ENCODE results near the gene PALS1. TPM values are rescaled to one million over a fixed set of nuclear protein-coding genes. Genes with fewer than 3 reads are reported as not detected.

The PALS1 gene
- total RNA-seq, 1 experiment from 2014 or later = 18.0 TPM

DNA sequence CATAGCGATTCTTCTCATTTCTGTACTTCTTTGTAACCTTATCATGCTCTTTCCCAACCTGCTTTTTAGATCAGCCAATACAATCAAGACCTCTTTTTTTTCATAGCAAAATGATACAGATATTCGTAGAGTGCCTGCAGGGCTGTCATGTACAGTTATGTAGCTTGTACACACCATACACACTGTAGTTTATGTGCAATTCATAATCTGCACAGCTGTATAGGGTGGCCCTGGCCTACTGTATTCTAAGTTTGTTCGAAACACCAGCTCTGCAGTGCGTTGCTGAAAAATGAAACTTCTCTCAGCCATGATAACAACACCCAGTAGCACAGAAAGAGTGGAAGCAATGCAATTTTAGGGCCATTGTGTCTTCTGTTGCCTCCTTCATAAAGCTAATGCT lies 15.7 kb upstream of the PALS1 start:
- CTCF ChIA-PET = no interaction called here
- Histone ChIP-seq H4K20me1 (ENCODE audit: insufficient read depth) (no peaks in the 10 kb centered on the region), H3K9me3 (ENCODE audit: control insufficient read depth in 1 of 2, insufficient read depth in 1 of 2, low read depth in 1 of 2, low read length in 2 of 2) (no peaks in the 10 kb centered on the region), H2AFZ (ENCODE audit: low read depth, low read length, poor library complexity, severe bottlenecking) (no peak overlapping the region), H3K4me3 (replicated peaks in 1 of 2; ENCODE audit: low read depth in 1 of 2, low read length in 2 of 2) (no peak overlapping the region), H3K79me2 (ENCODE audit: insufficient read depth, low read length) (no peaks in the 10 kb centered on the region), H3K4me2 (ENCODE audit: low read length) (no peak overlapping the region), H3K4me1 (ENCODE audit: control insufficient read depth in 1 of 2, insufficient read depth in 2 of 2, low read length in 2 of 2) (peaks cover 13 to 16% of the 10 kb centered on the region in 2 experiments), H3K27me3 (ENCODE audit: insufficient read depth, low read length) (no peaks in the 10 kb centered on the region), H3K27ac (ENCODE audit: low read depth, low read length) (no peak overlapping the region), H3K36me3 (ENCODE audit: control insufficient read depth in 1 of 2, insufficient read depth in 2 of 2, low read length in 2 of 2) (no peaks in the 10 kb centered on the region), H3K9ac (ENCODE audit: low read length) (no peak overlapping the region), H3K9me2 (ENCODE audit: insufficient read depth) (no peaks in the 10 kb centered on the region)
- ATAC-seq = no peak
- no TSS peak for BruUV-seq (replicated peaks)
- intact Hi-C loops (cut with micrococcal nuclease) = no loop called here
- DNase-seq (ENCODE audit: low read depth, low spot score) = no peak
- RAD21 ChIA-PET (ENCODE audit: low non-redundant PET in 1 of 2, low total read pairs in 2 of 2, uncharacterized antibody in 2 of 2, unreplicated experiment in 2 of 2) = no interaction called here
- no peak for TF ChIP-seq RAD21 (IDR thresholded peaks at IDR 0.05; ENCODE audit: low read depth)
- TF ChIP-seq ZNF274 (IDR thresholded peaks at IDR 0.05; ENCODE audit: low read depth, low read length) = no peak
- TF ChIP-seq POLR2AphosphoS5 (IDR thresholded peaks at IDR 0.05; ENCODE audit: low read depth, low read length) = no peak
- TF ChIP-seq, protein P1, sequence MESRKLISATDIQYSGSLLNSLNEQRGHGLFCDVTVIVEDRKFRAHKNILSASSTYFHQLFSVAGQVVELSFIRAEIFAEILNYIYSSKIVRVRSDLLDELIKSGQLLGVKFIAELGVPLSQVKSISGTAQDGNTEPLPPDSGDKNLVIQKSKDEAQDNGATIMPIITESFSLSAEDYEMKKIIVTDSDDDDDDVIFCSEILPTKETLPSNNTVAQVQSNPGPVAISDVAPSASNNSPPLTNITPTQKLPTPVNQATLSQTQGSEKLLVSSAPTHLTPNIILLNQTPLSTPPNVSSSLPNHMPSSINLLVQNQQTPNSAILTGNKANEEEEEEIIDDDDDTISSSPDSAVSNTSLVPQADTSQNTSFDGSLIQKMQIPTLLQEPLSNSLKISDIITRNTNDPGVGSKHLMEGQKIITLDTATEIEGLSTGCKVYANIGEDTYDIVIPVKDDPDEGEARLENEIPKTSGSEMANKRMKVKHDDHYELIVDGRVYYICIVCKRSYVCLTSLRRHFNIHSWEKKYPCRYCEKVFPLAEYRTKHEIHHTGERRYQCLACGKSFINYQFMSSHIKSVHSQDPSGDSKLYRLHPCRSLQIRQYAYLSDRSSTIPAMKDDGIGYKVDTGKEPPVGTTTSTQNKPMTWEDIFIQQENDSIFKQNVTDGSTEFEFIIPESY (IDR thresholded peaks at IDR 0.05; ENCODE audit: extremely low read depth, insufficient replicate concordance, low read length) = no peak
- TF ChIP-seq SIN3A (IDR thresholded peaks at IDR 0.05; ENCODE audit: low read depth) = no peak
- no peak for TF ChIP-seq TCF7L2 (IDR thresholded peaks at IDR 0.05; ENCODE audit: borderline replicate concordance, extremely low read depth, insufficient read depth, insufficient read length)
- no peak for TF ChIP-seq ELF1 (IDR thresholded peaks at IDR 0.05; ENCODE audit: borderline replicate concordance, low read depth)
- TF ChIP-seq, protein P2, sequence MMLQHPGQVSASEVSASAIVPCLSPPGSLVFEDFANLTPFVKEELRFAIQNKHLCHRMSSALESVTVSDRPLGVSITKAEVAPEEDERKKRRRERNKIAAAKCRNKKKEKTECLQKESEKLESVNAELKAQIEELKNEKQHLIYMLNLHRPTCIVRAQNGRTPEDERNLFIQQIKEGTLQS (IDR thresholded peaks at IDR 0.05) = no peak
- TF ChIP-seq EGR1 (IDR thresholded peaks at IDR 0.05; ENCODE audit: low read depth) = no peak
- TF ChIP-seq ZFX (IDR thresholded peaks at IDR 0.05) = no peak
- TF ChIP-seq, protein P3, sequence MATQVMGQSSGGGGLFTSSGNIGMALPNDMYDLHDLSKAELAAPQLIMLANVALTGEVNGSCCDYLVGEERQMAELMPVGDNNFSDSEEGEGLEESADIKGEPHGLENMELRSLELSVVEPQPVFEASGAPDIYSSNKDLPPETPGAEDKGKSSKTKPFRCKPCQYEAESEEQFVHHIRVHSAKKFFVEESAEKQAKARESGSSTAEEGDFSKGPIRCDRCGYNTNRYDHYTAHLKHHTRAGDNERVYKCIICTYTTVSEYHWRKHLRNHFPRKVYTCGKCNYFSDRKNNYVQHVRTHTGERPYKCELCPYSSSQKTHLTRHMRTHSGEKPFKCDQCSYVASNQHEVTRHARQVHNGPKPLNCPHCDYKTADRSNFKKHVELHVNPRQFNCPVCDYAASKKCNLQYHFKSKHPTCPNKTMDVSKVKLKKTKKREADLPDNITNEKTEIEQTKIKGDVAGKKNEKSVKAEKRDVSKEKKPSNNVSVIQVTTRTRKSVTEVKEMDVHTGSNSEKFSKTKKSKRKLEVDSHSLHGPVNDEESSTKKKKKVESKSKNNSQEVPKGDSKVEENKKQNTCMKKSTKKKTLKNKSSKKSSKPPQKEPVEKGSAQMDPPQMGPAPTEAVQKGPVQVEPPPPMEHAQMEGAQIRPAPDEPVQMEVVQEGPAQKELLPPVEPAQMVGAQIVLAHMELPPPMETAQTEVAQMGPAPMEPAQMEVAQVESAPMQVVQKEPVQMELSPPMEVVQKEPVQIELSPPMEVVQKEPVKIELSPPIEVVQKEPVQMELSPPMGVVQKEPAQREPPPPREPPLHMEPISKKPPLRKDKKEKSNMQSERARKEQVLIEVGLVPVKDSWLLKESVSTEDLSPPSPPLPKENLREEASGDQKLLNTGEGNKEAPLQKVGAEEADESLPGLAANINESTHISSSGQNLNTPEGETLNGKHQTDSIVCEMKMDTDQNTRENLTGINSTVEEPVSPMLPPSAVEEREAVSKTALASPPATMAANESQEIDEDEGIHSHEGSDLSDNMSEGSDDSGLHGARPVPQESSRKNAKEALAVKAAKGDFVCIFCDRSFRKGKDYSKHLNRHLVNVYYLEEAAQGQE (IDR thresholded peaks at IDR 0.05; ENCODE audit: low read depth) = no peak
- no peak for TF ChIP-seq EZH2phosphoT487 (IDR thresholded peaks at IDR 0.05; ENCODE audit: borderline replicate concordance)
- TF ChIP-seq, protein P4, sequence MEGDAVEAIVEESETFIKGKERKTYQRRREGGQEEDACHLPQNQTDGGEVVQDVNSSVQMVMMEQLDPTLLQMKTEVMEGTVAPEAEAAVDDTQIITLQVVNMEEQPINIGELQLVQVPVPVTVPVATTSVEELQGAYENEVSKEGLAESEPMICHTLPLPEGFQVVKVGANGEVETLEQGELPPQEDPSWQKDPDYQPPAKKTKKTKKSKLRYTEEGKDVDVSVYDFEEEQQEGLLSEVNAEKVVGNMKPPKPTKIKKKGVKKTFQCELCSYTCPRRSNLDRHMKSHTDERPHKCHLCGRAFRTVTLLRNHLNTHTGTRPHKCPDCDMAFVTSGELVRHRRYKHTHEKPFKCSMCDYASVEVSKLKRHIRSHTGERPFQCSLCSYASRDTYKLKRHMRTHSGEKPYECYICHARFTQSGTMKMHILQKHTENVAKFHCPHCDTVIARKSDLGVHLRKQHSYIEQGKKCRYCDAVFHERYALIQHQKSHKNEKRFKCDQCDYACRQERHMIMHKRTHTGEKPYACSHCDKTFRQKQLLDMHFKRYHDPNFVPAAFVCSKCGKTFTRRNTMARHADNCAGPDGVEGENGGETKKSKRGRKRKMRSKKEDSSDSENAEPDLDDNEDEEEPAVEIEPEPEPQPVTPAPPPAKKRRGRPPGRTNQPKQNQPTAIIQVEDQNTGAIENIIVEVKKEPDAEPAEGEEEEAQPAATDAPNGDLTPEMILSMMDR (IDR thresholded peaks at IDR 0.05 in 2 of 3, conservative IDR thresholded peaks at IDR 0.05 in 1 of 3; ENCODE audit: borderline replicate concordance in 1 of 3, insufficient read depth in 1 of 3, low read depth in 2 of 3, low read length in 2 of 3) = no peak
- TF ChIP-seq YY1 (IDR thresholded peaks at IDR 0.05; ENCODE audit: extremely low read depth, insufficient replicate concordance, low read depth, low read length) = no peak
- no peak for TF ChIP-seq FOSL1 (IDR thresholded peaks at IDR 0.05; ENCODE audit: low read depth)
- TF ChIP-seq CBX3 (IDR thresholded peaks at IDR 0.05; ENCODE audit: low read depth) = no peak
- POLR2A ChIA-PET = no interaction called here

Data from HCT116 (cell line).